Measurements from ENCODE around the gene ATXN7.

GRCh38 chr3:63908776-63909175 is 45.1 kb downstream of the ATXN7 start:
- TF ChIP-seq, protein P1, sequence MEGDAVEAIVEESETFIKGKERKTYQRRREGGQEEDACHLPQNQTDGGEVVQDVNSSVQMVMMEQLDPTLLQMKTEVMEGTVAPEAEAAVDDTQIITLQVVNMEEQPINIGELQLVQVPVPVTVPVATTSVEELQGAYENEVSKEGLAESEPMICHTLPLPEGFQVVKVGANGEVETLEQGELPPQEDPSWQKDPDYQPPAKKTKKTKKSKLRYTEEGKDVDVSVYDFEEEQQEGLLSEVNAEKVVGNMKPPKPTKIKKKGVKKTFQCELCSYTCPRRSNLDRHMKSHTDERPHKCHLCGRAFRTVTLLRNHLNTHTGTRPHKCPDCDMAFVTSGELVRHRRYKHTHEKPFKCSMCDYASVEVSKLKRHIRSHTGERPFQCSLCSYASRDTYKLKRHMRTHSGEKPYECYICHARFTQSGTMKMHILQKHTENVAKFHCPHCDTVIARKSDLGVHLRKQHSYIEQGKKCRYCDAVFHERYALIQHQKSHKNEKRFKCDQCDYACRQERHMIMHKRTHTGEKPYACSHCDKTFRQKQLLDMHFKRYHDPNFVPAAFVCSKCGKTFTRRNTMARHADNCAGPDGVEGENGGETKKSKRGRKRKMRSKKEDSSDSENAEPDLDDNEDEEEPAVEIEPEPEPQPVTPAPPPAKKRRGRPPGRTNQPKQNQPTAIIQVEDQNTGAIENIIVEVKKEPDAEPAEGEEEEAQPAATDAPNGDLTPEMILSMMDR (IDR thresholded peaks at IDR 0.05; ENCODE audit: low read length) = no peak
- TF ChIP-seq EZH2 (optimal IDR thresholded peaks at IDR 0.05; ENCODE audit: low read depth, low read length) = no peak

Measured in MM.1S (cell line).